ENCODE results near the gene ZDHHC14. TPM values are rescaled to one million over a fixed set of nuclear protein-coding genes. Genes with fewer than 3 reads are reported as not detected.
A peak's percentile ranks its signal among the peaks of the same experiment; 100 is the strongest.

The ZDHHC14 gene
- total and polyA plus RNA-seq, 4 donors = 4.3 to 18.3 (median 8.9) TPM

- Histone ChIP-seq H3K9ac (ENCODE audit: insufficient read depth in 1 of 2, low read length in 2 of 2) (no peak overlapping the region), H3K36me3 (ENCODE audit: control insufficient read depth in 4 of 4, insufficient read depth in 4 of 4, low read length in 4 of 4) (no peaks in the 10 kb centered on the region), H3K27ac (ENCODE audit: low read depth in 1 of 2, low read length in 1 of 2) (no peak overlapping the region), H3K4me1 (ENCODE audit: control insufficient read depth in 5 of 5, insufficient read depth in 5 of 5, low read length in 5 of 5) (peaks cover 9 to 94% (median 38%) of the 10 kb centered on the region in 5 donors), H3K27me3 (ENCODE audit: control insufficient read depth in 3 of 3, insufficient read depth in 3 of 3, low read length in 2 of 3) (no peaks in the 10 kb centered on the region), H3K4me3 (no peak overlapping the region), H3K9me3 (ENCODE audit: control insufficient read depth in 4 of 4, insufficient read depth in 3 of 4, low read length in 3 of 4) (no peaks in the 10 kb centered on the region)
- DNase-seq (peak; percentile 59 to 66 (median 60)), ATAC-seq (ENCODE audit: insufficient read depth, low FRiP score) (no peak)
- whole genome bisulfite sequencing, 2 donors = 80 to 82% methylated on average over 25 of the region's 25 CpGs
- TF ChIP-seq CTCF (IDR thresholded peaks at IDR 0.05; ENCODE audit: control extremely low read depth, extremely low read depth) = no peak
Measured at GRCh38 chr6:157531169-157531985, 150.4 kb downstream of the ZDHHC14 start.

- WGBS, 2 donors = 90 to 92% methylated on average over 3 of the region's 3 CpGs
- DNase-seq = peak in 1 of 3 donors; percentile 11
- no peak overlapping the region for H3K4me3 ChIP-seq
- no peak overlapping the region for H3K27ac ChIP-seq (ENCODE audit: low read depth in 1 of 2, low read length in 1 of 2)
- no peaks in the 10 kb centered on the region for H3K9me3 ChIP-seq (ENCODE audit: control insufficient read depth in 4 of 4, insufficient read depth in 3 of 4, low read length in 3 of 4)
- peaks cover 5 to 92% (median 32%) of the 10 kb centered on the region in 5 donors for H3K4me1 ChIP-seq (ENCODE audit: control insufficient read depth in 5 of 5, insufficient read depth in 5 of 5, low read length in 5 of 5)
- TF ChIP-seq CTCF (IDR thresholded peaks at IDR 0.05; ENCODE audit: control extremely low read depth, extremely low read depth) = no peak
- no peak overlapping the region for H3K9ac ChIP-seq (ENCODE audit: insufficient read depth in 1 of 2, low read length in 2 of 2)
- no peak for ATAC-seq (ENCODE audit: insufficient read depth, low FRiP score)
- no peaks in the 10 kb centered on the region for H3K36me3 ChIP-seq (ENCODE audit: control insufficient read depth in 4 of 4, insufficient read depth in 4 of 4, low read length in 4 of 4)
- H3K27me3 ChIP-seq (ENCODE audit: control insufficient read depth in 3 of 3, insufficient read depth in 3 of 3, low read length in 2 of 3) = no peaks in the 10 kb centered on the region
Measured at GRCh38 chr6:157531986-157532365, 151.0 kb downstream of the ZDHHC14 start.

- Histone ChIP-seq H3K27me3 (ENCODE audit: control insufficient read depth in 3 of 3, insufficient read depth in 3 of 3, low read length in 2 of 3) (no peaks in the 10 kb centered on the region), H3K9me3 (ENCODE audit: control insufficient read depth in 4 of 4, insufficient read depth in 3 of 4, low read length in 3 of 4) (no peaks in the 10 kb centered on the region), H3K4me1 (ENCODE audit: control insufficient read depth in 5 of 5, insufficient read depth in 5 of 5, low read length in 5 of 5) (peaks cover 7 to 92% (median 34%) of the 10 kb centered on the region in 5 donors), H3K27ac (ENCODE audit: low read depth in 1 of 2, low read length in 1 of 2) (no peak overlapping the region), H3K4me3 (no peak overlapping the region), H3K9ac (ENCODE audit: insufficient read depth in 1 of 2, low read length in 2 of 2) (no peak overlapping the region), H3K36me3 (ENCODE audit: control insufficient read depth in 4 of 4, insufficient read depth in 4 of 4, low read length in 4 of 4) (no peaks in the 10 kb centered on the region)
- no peak for TF ChIP-seq CTCF (IDR thresholded peaks at IDR 0.05; ENCODE audit: control extremely low read depth, extremely low read depth)
- 71 to 78% methylated on average over 9 of the region's 9 CpGs for WGBS, 2 donors
- ATAC-seq (ENCODE audit: insufficient read depth, low FRiP score) (no peak), DNase-seq (peak; percentile 90 to 99 (median 98))
Measured at GRCh38 chr6:157533048-157533871, 152.3 kb downstream of the ZDHHC14 start.

Data from lung (tissue), 12 donors.